Loucy (cell line): ENCODE results near the gene MECR.

Experiments used
- H2AFZ ChIP-seq: fragments of 200-600 bp; sonication (generic); 2 replicates; pipeline ENCODE4 v1.6.0; 2016; ENCODE audit warnings: antibody characterized with exemption, mild to moderate bottlenecking, low read length, moderate library complexity
- H3F3A ChIP-seq: fragments of 200-600 bp; 2 replicates; pipeline ENCODE4 v1.6.0; 2016; ENCODE audit warnings: antibody characterized with exemption, low read depth, mild to moderate bottlenecking
- H3K27me3 ChIP-seq: fragments of 200-600 bp; sonication (generic); 2 replicates; pipeline ENCODE4 v1.6.1; 2014; ENCODE audit warnings: low read length, mild to moderate bottlenecking; ENCODE audit not compliant: insufficient read depth, poor library complexity, severe bottlenecking
- H3K36me3 ChIP-seq: fragments of 200-600 bp; sonication (generic); 2 replicates; pipeline ENCODE4 v1.6.1; 2016; ENCODE audit warnings: low read length; ENCODE audit not compliant: insufficient read depth
- H3K4me1 ChIP-seq: fragments of 200-600 bp; sonication (generic); 2 replicates; pipeline ENCODE4 v1.5.1; 2014; ENCODE audit warnings: low read length, mild to moderate bottlenecking; ENCODE audit not compliant: insufficient read depth, poor library complexity, severe bottlenecking
- H3K4me2 ChIP-seq: fragments of 200-600 bp; sonication (generic); 2 replicates; pipeline ENCODE4 v1.6.0; 2014; ENCODE audit warnings: antibody characterized with exemption, low read length, low read depth, mild to moderate bottlenecking; ENCODE audit not compliant: poor library complexity, severe bottlenecking
- H3K4me3 ChIP-seq: fragments of 200-600 bp; sonication (generic); 2 replicates; pipeline ENCODE4 v1.5.1; 2014; ENCODE audit warnings: low read length, mild to moderate bottlenecking, mixed read lengths; ENCODE audit not compliant: poor library complexity, severe bottlenecking
- H3K79me2 ChIP-seq: fragments of 200-600 bp; sonication (generic); 2 replicates; pipeline ENCODE4 v1.6.1; 2014; ENCODE audit warnings: low read length; ENCODE audit not compliant: insufficient read depth
- H3K9ac ChIP-seq: fragments of 200-600 bp; sonication (generic); 2 replicates; pipeline ENCODE4 v1.6.0; 2014; ENCODE audit warnings: mild to moderate bottlenecking, low read depth, low read length, moderate library complexity; ENCODE audit not compliant: poor library complexity, severe bottlenecking
- H3K9me2 ChIP-seq: fragments of 200-600 bp; sonication (generic); replicated peaks from 2 replicates; pipeline ENCODE4 v1.6.1; 2016; ENCODE audit warnings: low read depth, low read length, mixed read lengths
- H3K9me3 ChIP-seq: fragments of 200-600 bp; sonication (generic); 2 replicates; pipeline ENCODE4 v1.6.1; 2014; ENCODE audit warnings: mild to moderate bottlenecking, antibody characterized with exemption, low read length, low read depth; ENCODE audit not compliant: insufficient read depth
- H4K20me1 ChIP-seq: fragments of 200-600 bp; sonication (generic); 2 replicates; pipeline ENCODE4 v1.6.0; 2014; ENCODE audit warnings: antibody characterized with exemption, low read length, mild to moderate bottlenecking; ENCODE audit not compliant: insufficient read depth, poor library complexity, severe bottlenecking
- EZH2phosphoT487 ChIP-seq: fragments of 200-600 bp; IDR thresholded peaks from 2 replicates; pipeline ENCODE4 v1.6.1; 2018; ENCODE audit warnings: antibody characterized with exemption, mild to moderate bottlenecking, moderate library complexity, borderline replicate concordance
- TF ChIP-seq, protein P1 (sequence below): fragments of 200-600 bp; sonication (generic); conservative IDR thresholded peaks from 2 replicates; pipeline ENCODE4 v1.5.1; 2014; ENCODE audit warnings: mild to moderate bottlenecking, antibody characterized with exemption, low read length

Gene MECR

DNA sequence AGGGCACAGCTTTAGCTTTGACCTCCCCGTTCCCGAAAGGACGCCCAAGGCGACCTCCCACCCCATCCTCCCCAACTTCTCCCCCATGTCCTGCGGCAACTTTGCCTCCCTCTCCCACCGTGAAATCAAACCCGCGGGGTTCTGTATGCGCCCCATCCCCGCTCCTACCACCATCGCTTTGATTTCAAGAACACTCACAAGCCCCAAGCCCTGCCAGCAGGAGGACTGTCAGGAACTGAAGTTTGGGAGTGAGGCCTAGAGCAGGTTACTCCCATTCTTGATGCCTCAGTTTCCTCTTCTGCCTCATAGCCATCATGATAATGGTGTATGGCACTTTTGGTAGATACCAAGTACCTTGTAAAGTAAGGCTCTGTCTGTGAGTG is 7.9 kb upstream of the MECR start:
- Histone ChIP-seq H3K4me1 (no peaks in the 10 kb centered on the region), H3K4me3 (no peak overlapping the region), H3F3A (no peaks in the 10 kb centered on the region), H2AFZ (no peak overlapping the region), H3K9me2 (no peaks in the 10 kb centered on the region), H3K27me3 (no peaks in the 10 kb centered on the region), H4K20me1 (no peaks in the 10 kb centered on the region), H3K9me3 (no peaks in the 10 kb centered on the region), H3K36me3 (no peaks in the 10 kb centered on the region), H3K9ac (no peak overlapping the region), H3K79me2 (no peaks in the 10 kb centered on the region), H3K4me2 (no peak overlapping the region)
- TF ChIP-seq, protein P1, sequence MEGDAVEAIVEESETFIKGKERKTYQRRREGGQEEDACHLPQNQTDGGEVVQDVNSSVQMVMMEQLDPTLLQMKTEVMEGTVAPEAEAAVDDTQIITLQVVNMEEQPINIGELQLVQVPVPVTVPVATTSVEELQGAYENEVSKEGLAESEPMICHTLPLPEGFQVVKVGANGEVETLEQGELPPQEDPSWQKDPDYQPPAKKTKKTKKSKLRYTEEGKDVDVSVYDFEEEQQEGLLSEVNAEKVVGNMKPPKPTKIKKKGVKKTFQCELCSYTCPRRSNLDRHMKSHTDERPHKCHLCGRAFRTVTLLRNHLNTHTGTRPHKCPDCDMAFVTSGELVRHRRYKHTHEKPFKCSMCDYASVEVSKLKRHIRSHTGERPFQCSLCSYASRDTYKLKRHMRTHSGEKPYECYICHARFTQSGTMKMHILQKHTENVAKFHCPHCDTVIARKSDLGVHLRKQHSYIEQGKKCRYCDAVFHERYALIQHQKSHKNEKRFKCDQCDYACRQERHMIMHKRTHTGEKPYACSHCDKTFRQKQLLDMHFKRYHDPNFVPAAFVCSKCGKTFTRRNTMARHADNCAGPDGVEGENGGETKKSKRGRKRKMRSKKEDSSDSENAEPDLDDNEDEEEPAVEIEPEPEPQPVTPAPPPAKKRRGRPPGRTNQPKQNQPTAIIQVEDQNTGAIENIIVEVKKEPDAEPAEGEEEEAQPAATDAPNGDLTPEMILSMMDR = no peak
- TF ChIP-seq EZH2phosphoT487 = no peak

DNA sequence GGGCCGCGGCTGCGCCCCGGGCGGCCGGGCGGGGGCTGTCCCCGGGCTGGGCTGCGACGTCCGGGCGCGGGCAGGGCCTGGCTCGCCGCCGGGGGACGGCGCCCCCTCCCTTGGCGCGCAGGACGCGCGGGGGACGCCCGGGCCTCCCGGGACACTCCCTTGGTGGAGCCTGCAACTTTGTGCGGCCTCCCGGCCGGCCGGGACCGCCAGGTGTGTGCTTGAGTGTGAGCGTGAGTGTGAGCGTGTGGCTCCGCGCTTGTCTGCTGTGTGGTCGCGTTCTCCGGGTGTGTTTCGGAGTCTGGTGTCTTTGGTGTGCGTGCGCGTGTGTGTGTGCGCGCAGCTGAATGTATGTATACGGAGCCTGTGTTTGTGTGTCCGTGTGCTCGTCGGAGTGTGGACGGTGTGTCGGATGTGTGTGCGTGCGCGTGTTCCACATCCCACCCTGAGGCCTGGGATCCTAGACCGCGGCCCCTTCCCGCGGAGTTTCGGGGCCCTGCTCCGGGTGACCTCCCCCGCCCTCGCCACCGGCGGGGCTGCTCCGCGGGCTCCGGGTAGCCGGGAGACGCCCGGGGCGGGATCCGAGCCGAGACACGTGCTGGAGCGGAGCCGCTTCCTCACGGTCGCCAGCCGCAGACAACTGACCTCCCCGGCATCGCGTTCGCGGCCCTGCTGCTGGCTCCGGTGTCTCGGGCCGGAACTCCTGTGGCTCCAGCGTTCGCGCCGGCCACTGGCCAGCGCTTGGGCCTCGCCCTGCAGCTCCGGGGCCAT is 7.3 kb upstream of the MECR start:
- Histone ChIP-seq H3K4me3 (no peak overlapping the region), H3K4me2 (no peak overlapping the region)

DNA sequence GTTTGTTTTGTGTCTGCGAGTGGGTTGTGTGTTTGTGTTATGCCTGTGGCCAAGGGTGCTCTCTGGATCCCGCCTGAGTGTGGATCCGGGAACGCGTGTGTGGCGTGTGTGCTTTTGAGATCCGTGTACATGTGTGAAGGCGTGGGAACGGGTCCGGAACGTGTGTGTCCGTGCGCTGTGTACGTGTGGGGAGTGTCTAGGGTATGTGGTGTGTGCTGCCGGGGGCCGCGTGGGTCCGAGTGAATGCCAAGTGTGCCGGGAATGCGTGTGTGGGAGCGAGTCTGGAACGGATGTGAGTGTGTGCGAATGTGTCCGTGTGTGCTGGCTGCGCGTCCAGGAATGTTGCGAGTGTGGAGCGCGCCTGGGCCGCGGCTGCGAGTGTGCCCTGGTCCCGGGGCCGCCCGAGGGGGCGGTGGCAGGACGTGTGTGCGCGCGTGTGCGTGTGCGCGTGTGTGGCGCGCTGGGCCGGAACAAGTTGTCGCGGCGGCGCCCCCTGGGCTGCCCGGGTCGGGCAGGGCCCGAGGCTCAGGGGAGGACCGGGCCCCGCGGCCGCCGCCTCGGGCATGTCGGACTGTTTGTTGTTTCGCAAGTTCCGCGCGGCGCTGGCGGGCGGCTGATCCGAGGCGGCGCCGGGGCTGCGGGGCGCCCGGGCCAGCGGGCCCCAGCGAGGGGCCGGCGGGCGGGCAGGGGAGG is 6.5 kb upstream of the MECR start:
- no peak overlapping the region for H3K4me2 ChIP-seq
- H3K79me2 ChIP-seq = no peaks in the 10 kb centered on the region
- no peaks in the 10 kb centered on the region for H4K20me1 ChIP-seq
- H3K9me3 ChIP-seq = no peaks in the 10 kb centered on the region
- H3K27me3 ChIP-seq = no peaks in the 10 kb centered on the region
- H3K4me3 ChIP-seq = no peak overlapping the region
- H3K9me2 ChIP-seq = no peaks in the 10 kb centered on the region
- H3K9ac ChIP-seq = no peak overlapping the region
- no peaks in the 10 kb centered on the region for H3F3A ChIP-seq
- H2AFZ ChIP-seq = no peak overlapping the region
- H3K36me3 ChIP-seq = no peaks in the 10 kb centered on the region
- TF ChIP-seq, protein P1 = no peak
- no peak for TF ChIP-seq EZH2phosphoT487
- no peaks in the 10 kb centered on the region for H3K4me1 ChIP-seq

More for the DNA sequence above, 7.3 kb upstream of the MECR start:
- H3K9me3 ChIP-seq = no peaks in the 10 kb centered on the region
- H3K27me3 ChIP-seq = no peaks in the 10 kb centered on the region
- H2AFZ ChIP-seq = no peak overlapping the region
- H3K79me2 ChIP-seq = no peaks in the 10 kb centered on the region
- TF ChIP-seq EZH2phosphoT487 = no peak
- TF ChIP-seq, protein P1 = no peak
- H3K4me1 ChIP-seq = no peaks in the 10 kb centered on the region
- no peaks in the 10 kb centered on the region for H3K36me3 ChIP-seq
- H3K9me2 ChIP-seq = no peaks in the 10 kb centered on the region
- H3F3A ChIP-seq = no peaks in the 10 kb centered on the region
- no peaks in the 10 kb centered on the region for H4K20me1 ChIP-seq
- H3K9ac ChIP-seq = no peak overlapping the region
